GM21619 (cell line): Measurements from ENCODE around the gene SLC25A42.

ENCODE experiments used
- ATAC-seq: cut with Tn5 transposase; IDR thresholded peaks from one replicate; pipeline ENCODE4 v1.9.1; 2021; ENCODE audit not compliant: unreplicated experiment

SLC25A42 gene

DNA sequence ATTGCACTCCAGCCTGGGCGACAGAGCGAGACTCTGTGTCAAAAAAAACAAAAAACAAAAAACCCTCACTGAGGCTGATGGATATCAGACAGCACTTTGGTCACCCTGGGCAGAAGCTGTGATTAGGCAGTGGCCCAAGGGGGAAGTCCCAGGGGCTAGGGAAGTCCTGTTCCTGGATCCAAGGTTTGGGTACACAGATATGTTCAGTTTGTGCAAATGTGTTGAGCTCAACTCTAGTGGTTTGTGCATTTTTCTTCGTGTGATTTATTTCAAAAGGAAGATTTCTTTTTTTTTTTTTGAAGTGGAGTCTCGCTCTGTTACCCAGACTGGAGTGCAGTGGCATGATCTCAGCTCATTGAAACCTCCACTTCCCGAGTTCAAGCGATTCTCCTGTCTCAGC, 94.0 kb downstream of the SLC25A42 start:
- ATAC-seq: no peak

GRCh38 chr19:19159534-19159933, 95.7 kb downstream of the SLC25A42 start:
- no peak for ATAC-seq

DNA sequence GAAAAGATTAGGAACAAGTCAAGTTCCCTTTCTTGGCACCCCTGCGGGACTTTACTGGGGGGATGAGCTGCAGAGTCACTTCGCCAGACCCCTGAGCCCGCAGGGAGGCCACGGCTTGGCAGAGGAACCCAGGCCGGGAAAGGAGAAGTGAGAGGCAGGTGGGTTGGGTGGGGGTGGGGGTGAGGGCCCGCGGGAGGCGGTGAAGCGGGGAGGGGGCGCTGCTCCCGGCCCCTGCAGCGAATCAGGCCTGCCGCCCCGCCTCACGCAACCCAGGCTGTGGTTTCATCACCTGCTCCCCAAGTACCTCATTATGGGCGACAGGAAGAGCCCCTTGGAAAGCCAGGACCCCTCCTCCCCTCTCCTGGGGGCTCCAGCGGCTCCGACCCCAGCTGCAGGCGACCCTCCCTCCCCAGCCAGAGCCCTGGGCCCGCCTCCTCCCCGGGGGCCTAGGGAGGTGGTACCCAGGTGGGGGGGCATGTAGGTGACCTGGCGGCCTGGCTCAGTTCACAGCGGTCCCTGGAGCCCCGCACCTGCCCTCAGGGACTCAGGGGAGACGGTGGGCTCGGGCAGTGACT, 96.8 kb downstream of the SLC25A42 start:
- no peak for ATAC-seq

GRCh38 chr19:19162495-19162894, 98.7 kb downstream of the SLC25A42 start:
- ATAC-seq: no peak
